Left lung (tissue), 10 donors: ENCODE results near the gene CIP2A. TPM values are rescaled to one million over a fixed set of nuclear protein-coding genes. Genes with fewer than 3 reads are reported as not detected.
A peak's percentile ranks its signal among the peaks of the same experiment; 100 is the strongest.

Source experiments
- ATAC-seq: fragments of 200-7000 bp; cut with Tn5 transposase; one replicate; pipeline ENCODE4 v1.9.1; 2020; ENCODE audit warnings: moderate library complexity
- DNase-seq, 4 donors: peaks; one replicate each; pipeline ENCODE4 v3.0.0-alpha.2; 2013 to 2020
- H3K27ac ChIP-seq, 2 donors: fragments of 200-600 bp; sonication (generic) in 1 of 2; one replicate each; pipeline versions ENCODE4 v1.5.0 to v1.8.0; 2020 to 2021
- H3K27me3 ChIP-seq, 2 donors: fragments of 200-600 bp; sonication (generic) in 1 of 2; one replicate each; pipeline versions ENCODE4 v1.5.0 to v1.8.0; 2020 to 2021
- H3K36me3 ChIP-seq, 2 donors: fragments of 200-600 bp; sonication (generic) in 1 of 2; one replicate each; pipeline versions ENCODE4 v1.5.0 to v1.8.0; 2020 to 2021
- H3K4me1 ChIP-seq, 2 donors: fragments of 200-600 bp; one replicate each; pipeline ENCODE4 v1.8.0; 2021
- H3K4me3 ChIP-seq, 2 donors: fragments of 200-600 bp; sonication (generic) in 1 of 2; one replicate each; pipeline versions ENCODE4 v1.5.0 to v1.8.0; 2020 to 2021; ENCODE audit warnings: mild to moderate bottlenecking in 1 of 2
- H3K9me3 ChIP-seq, 2 donors: fragments of 200-600 bp; sonication (generic) in 1 of 2; one replicate each; pipeline versions ENCODE4 v1.5.0 to v1.8.0; 2020 to 2021
- intact Hi-C, 2 donors: fragments of 100-400 bp; cut with DNase I; formaldehyde crosslinking; loops; one replicate each; pipeline versions ENCODE4 v1.11.2 to v1.14.2; 2022
- polyA plus RNA-seq, 6 donors: library from polyadenylated mRNA; unstranded; fragments of 120-200 nt; gene quantifications; one replicate each; pipeline ENCODE4 v1.2.1, GENCODE V29; 2013; ENCODE audit not compliant: insufficient read length in 6 of 6
- total RNA-seq, 2 donors: library from RNA; stranded (reverse); fragmentation: NEBNext Ultra II Directional; extraction: Animal tissue kit (Norgen Biotek cat#: 25700); gene quantifications; one replicate each; pipeline ENCODE4 v1.2.1, GENCODE V29; 2021
- TF ChIP-seq, protein P1 (sequence below), 2 donors: fragments of 200-600 bp; sonication (generic) in 1 of 2; IDR thresholded peaks; one replicate each; pipeline versions ENCODE4 v1.5.0 to v1.8.0; 2021; ENCODE audit warnings: antibody characterized with exemption in 2 of 2
- donor health status: DM: no; HTN: yes; CAD: no.
- donor health status: DM: no; HTN: no; CAD: no.

The CIP2A gene
- total and polyA plus RNA-seq, 8 donors = 3.8 to 26.1 (median 17.6) TPM

DNA sequence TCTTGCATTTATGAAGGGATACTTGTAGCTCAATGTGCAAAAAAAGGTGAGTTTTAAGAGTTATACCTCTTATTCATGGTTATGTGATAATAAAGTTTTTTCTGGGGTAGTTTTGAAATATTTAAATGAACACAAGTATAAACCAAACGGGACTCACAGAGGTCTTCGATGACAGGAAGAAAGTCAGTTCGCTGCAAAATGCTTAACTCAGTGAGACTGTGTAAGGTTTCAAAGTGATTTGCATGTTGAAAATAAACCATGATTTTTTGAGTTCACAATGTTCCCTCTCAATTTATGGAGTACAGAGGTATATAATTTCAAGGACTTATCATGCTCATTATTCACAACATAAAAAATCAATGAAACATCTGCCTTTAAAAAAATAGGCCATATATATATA is 42.5 kb downstream of the CIP2A start:
- intact Hi-C loops = no loop called here
- Histone ChIP-seq H3K9me3 (no peaks in the 10 kb centered on the region), H3K36me3 (peaks cover 0 to 9% of the 10 kb centered on the region in 2 donors), H3K4me3 (no peak overlapping the region), H3K4me1 (no peaks in the 10 kb centered on the region), H3K27ac (peak overlapping the region; percentile 4 to 7), H3K27me3 (no peaks in the 10 kb centered on the region)
- TF ChIP-seq, protein P1, sequence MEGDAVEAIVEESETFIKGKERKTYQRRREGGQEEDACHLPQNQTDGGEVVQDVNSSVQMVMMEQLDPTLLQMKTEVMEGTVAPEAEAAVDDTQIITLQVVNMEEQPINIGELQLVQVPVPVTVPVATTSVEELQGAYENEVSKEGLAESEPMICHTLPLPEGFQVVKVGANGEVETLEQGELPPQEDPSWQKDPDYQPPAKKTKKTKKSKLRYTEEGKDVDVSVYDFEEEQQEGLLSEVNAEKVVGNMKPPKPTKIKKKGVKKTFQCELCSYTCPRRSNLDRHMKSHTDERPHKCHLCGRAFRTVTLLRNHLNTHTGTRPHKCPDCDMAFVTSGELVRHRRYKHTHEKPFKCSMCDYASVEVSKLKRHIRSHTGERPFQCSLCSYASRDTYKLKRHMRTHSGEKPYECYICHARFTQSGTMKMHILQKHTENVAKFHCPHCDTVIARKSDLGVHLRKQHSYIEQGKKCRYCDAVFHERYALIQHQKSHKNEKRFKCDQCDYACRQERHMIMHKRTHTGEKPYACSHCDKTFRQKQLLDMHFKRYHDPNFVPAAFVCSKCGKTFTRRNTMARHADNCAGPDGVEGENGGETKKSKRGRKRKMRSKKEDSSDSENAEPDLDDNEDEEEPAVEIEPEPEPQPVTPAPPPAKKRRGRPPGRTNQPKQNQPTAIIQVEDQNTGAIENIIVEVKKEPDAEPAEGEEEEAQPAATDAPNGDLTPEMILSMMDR (IDR thresholded peaks at IDR 0.05) = no peak
- no peak for ATAC-seq
- no peak for DNase-seq

DNA sequence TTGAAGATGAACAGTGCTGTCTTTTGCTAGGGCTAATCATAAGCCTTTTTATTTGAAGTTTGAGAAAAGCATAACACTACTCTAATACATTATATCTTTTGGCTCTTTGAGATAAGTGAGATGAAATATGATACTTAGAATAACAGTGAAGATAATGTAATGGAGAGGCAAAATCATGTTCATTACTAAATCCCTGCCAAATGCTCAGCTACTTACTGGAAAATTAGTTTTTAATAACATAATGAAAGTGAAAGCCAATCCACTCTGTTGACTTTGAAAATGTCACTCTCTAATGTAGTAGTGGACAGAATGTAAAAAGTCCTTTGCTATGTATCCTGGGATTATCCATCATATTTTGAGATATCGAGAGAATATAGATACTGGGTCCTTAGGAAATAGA is 43.0 kb downstream of the CIP2A start:
- Histone ChIP-seq H3K4me1 (no peaks in the 10 kb centered on the region), H3K4me3 (no peak overlapping the region), H3K36me3 (peaks cover 0 to 9% of the 10 kb centered on the region in 2 donors), H3K9me3 (no peaks in the 10 kb centered on the region), H3K27ac (peak overlapping the region; percentile 4 to 7), H3K27me3 (no peaks in the 10 kb centered on the region)
- ATAC-seq (peak; percentile 55), DNase-seq (peak in 2 of 4 donors; percentile 22 to 30)
- intact Hi-C loops = no loop called here
- TF ChIP-seq, protein P1 (IDR thresholded peaks at IDR 0.05) = no peak

DNA sequence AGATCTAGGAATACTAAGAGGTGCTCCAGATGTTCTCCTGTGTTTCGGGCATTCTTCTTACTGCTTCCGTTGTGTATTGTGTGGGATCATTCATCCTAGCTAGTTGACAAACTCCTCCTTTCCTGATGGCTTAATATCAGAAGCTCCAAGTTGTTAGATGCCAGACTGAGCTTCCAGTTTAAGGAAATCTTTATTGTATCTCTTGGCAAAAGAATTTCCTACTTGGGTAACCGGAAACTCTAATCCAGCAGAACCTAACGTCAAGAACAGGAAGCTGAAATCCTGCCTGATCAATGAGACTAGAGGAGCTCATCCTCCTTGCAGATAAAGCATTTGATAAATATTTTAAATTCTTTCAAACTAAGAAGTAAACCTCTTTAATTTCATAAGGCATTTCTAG is 51.2 kb downstream of the CIP2A start:
- H3K27ac ChIP-seq = no peak overlapping the region
- H3K9me3 ChIP-seq = no peaks in the 10 kb centered on the region
- H3K27me3 ChIP-seq = no peaks in the 10 kb centered on the region
- no peak overlapping the region for H3K4me3 ChIP-seq
- intact Hi-C loops = no loop called here
- DNase-seq (no peak), ATAC-seq (no peak)
- peaks cover 0 to 6% of the 10 kb centered on the region in 2 donors for H3K4me1 ChIP-seq
- peaks cover 0 to under 1% of the 10 kb centered on the region in 2 donors for H3K36me3 ChIP-seq
- TF ChIP-seq, protein P1 (IDR thresholded peaks at IDR 0.05) = no peak

DNA sequence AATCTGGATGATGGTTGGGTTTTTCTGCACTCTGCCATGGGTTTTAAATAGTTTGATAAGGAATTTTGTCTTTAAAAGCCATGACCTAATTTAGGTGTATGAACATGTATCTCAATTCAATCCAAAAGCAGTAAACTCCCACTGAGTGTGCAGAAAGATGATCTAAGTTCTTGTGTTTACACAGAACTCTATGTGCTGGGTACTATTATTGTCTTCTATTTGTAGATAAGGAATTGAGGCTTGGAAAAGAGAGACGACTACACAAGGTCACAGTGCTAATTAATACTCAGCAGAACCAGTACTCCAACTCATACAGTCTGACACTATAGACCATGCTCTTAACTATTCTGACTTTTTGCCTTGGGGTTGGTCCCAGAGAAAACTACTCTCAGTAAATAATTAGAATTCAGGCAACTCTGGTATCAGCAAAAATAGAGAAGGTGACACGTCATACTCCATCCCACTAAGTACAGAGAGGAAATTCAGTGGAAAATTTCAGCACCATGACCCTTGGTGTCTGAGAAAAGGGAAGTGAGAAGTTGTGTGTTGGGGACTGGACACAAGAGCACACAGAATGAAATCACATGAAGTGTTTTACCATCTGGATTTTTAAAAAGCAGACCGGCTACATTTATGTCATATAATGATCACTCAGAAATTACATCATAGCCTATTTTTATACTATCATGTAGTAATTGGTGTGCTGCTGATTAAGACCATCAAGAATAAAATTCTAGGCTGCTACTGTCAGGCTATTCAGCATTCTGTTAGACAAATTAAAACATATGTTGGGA is 60.6 kb downstream of the CIP2A start:
- DNase-seq = peak in 1 of 4 donors; percentile 25
- TF ChIP-seq, protein P1 (IDR thresholded peaks at IDR 0.05) = no peak
- intact Hi-C loops = no loop called here
- Histone ChIP-seq H3K36me3 (no peaks in the 10 kb centered on the region), H3K4me1 (peaks cover 0 to 11% of the 10 kb centered on the region in 2 donors), H3K9me3 (no peaks in the 10 kb centered on the region), H3K27ac (no peak overlapping the region), H3K27me3 (no peaks in the 10 kb centered on the region), H3K4me3 (no peak overlapping the region)
- peak; percentile 82 for ATAC-seq

DNA sequence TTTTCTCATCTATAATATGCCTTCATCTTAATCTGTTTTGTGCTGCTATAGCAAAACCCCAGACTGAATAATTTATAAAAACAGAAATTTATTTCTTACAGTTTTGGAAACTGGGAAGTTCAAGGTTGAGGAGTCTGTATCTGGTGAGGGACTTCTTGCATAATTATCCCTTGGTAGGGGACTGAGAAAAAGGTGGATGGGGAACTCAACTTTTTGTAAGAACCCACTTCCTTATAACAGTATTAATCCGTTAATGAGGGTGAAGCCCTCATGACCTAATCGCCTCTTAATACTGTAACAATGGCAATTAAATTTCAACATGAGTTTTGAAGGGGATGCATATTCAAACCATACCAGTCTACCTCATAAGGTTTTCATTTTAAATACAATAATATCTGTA is 61.4 kb downstream of the CIP2A start:
- intact Hi-C loops = no loop called here
- no peak for DNase-seq
- no peak overlapping the region for H3K4me3 ChIP-seq
- H3K27ac ChIP-seq = no peak overlapping the region
- H3K4me1 ChIP-seq = peaks cover 0 to 11% of the 10 kb centered on the region in 2 donors
- ATAC-seq = no peak
- H3K9me3 ChIP-seq = no peaks in the 10 kb centered on the region
- no peaks in the 10 kb centered on the region for H3K36me3 ChIP-seq
- H3K27me3 ChIP-seq = no peaks in the 10 kb centered on the region
- TF ChIP-seq, protein P1 (IDR thresholded peaks at IDR 0.05) = no peak
